Sigmoid colon (tissue), 4 donors: ENCODE results near the gene SLC30A3.

Source experiments
- CTCF ChIP-seq, 4 experiments: fragments of 450-650 bp in 3 of 4; fragments of 200-600 bp in 1 of 4; IDR thresholded peaks; one replicate each; pipeline ENCODE4 v1.5.1; 2016 to 2019; ENCODE audit warnings: antibody characterized with exemption in 4 of 4, mild to moderate bottlenecking in 3 of 4, moderate library complexity in 2 of 4
- EP300 ChIP-seq, 4 donors: sonication (generic); formaldehyde crosslinking; IDR thresholded peaks; one replicate each; pipeline ENCODE4 v1.6.1; 2017; ENCODE audit warnings: antibody characterized with exemption in 4 of 4
- POLR2A ChIP-seq, 2 donors: fragments of 450-650 bp; IDR thresholded peaks; one replicate each; pipeline ENCODE4 v1.6.1; 2016; ENCODE audit warnings: antibody characterized with exemption in 2 of 2, mild to moderate bottlenecking in 2 of 2, moderate library complexity in 2 of 2
- POLR2AphosphoS5 ChIP-seq, 4 donors: sonication (generic); formaldehyde crosslinking; IDR thresholded peaks; one replicate each; pipeline ENCODE4 v1.6.1; 2017; ENCODE audit warnings: antibody characterized with exemption in 4 of 4

- TF ChIP-seq CTCF (IDR thresholded peaks at IDR 0.05): no peak
- TF ChIP-seq POLR2A (IDR thresholded peaks at IDR 0.05): no peak
- TF ChIP-seq POLR2AphosphoS5 (IDR thresholded peaks at IDR 0.05): no peak
- TF ChIP-seq EP300 (IDR thresholded peaks at IDR 0.05): no peak
Measured at GRCh38 chr2:27270131-27270530, 7.3 kb upstream of the SLC30A3 start.
